ENCODE results near the gene ZFP36L2.

DNA sequence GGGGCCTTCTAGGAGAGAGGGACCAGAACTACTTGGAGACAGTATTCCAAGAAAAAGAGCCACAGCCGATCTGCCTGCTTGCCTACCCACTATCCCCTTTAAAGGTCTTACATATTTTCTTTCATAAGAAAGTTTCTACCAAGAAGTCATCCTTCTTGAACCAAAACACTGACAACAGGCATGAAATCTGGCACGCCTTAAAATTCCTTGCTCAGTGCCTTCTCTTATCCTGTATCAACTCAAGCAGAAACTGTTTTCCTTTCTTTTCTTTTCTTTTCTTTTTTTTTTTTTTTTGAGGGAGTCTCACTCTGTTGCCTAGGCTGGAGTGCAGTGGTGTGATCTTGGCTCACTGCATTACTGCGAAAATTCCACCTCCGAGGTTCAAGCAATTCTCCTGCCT is 48.3 kb upstream of the ZFP36L2 start:
- TF ChIP-seq, protein P1, sequence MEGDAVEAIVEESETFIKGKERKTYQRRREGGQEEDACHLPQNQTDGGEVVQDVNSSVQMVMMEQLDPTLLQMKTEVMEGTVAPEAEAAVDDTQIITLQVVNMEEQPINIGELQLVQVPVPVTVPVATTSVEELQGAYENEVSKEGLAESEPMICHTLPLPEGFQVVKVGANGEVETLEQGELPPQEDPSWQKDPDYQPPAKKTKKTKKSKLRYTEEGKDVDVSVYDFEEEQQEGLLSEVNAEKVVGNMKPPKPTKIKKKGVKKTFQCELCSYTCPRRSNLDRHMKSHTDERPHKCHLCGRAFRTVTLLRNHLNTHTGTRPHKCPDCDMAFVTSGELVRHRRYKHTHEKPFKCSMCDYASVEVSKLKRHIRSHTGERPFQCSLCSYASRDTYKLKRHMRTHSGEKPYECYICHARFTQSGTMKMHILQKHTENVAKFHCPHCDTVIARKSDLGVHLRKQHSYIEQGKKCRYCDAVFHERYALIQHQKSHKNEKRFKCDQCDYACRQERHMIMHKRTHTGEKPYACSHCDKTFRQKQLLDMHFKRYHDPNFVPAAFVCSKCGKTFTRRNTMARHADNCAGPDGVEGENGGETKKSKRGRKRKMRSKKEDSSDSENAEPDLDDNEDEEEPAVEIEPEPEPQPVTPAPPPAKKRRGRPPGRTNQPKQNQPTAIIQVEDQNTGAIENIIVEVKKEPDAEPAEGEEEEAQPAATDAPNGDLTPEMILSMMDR (conservative IDR thresholded peaks at IDR 0.05 in 1 of 2, IDR thresholded peaks at IDR 0.05 in 1 of 2; ENCODE audit: extremely low read depth in 1 of 2, insufficient read depth in 1 of 2, low read depth in 1 of 2, low read length in 2 of 2): no peak
- TF ChIP-seq EZH2 (IDR thresholded peaks at IDR 0.05; ENCODE audit: borderline replicate concordance, low read length): no peak
